Epithelial cell of proximal tubule (primary cell): ENCODE data around the gene KCNK16. TPM values are rescaled to one million over a fixed set of nuclear protein-coding genes. Genes with fewer than 3 reads are reported as not detected.

Experiments
- DNase-seq: peaks from one replicate; pipeline ENCODE4 v3.0.0-alpha.2; 2011; ENCODE audit warnings: low read depth
- H3K4me3 ChIP-seq: 2 replicates; pipeline ENCODE4 v1.5.1; 2011; ENCODE audit warnings: low read depth, mild to moderate bottlenecking, low read length
- CTCF ChIP-seq: conservative IDR thresholded peaks from 2 replicates; pipeline ENCODE4 v1.5.1; 2012; ENCODE audit warnings: low read depth, mild to moderate bottlenecking, low read length
- total RNA-seq: library from RNA; depleted of rRNA; stranded (reverse); fragments of >200 nt; gene quantifications from 2 replicates; pipeline ENCODE4 v1.2.3, GENCODE V29; 2015

Gene KCNK16
- total RNA-seq, 1 donor from 2014 or later: not detected

GRCh38 chr6:39350723-39351505 is 28.4 kb upstream of the KCNK16 start:
- H3K4me3 ChIP-seq: no peak overlapping the region
- TF ChIP-seq CTCF: no peak
- DNase-seq: no peak

- DNase-seq: no peak
- H3K4me3 ChIP-seq: no peak overlapping the region
- no peak for TF ChIP-seq CTCF
These were observed 26.2 kb upstream of the KCNK16 start for GRCh38 chr6:39348740-39349139.

GRCh38 chr6:39347906-39348585 is 25.5 kb upstream of the KCNK16 start:
- DNase-seq: no peak
- no peak overlapping the region for H3K4me3 ChIP-seq
- peak; percentile 93 for TF ChIP-seq CTCF

- H3K4me3 ChIP-seq: no peak overlapping the region
- no peak for TF ChIP-seq CTCF
- no peak for DNase-seq
These were observed 24.7 kb upstream of the KCNK16 start for GRCh38 chr6:39347206-39347605.

- TF ChIP-seq CTCF: no peak
- DNase-seq: no peak
- no peak overlapping the region for H3K4me3 ChIP-seq
These were observed 22.3 kb upstream of the KCNK16 start for GRCh38 chr6:39344821-39345280.

- no peak for TF ChIP-seq CTCF
- no peak for DNase-seq
- H3K4me3 ChIP-seq: no peak overlapping the region
These were observed 20.9 kb upstream of the KCNK16 start for GRCh38 chr6:39343396-39343870.
